ENCODE measurements around the gene DPH5. TPM values are rescaled to one million over a fixed set of nuclear protein-coding genes. Genes with fewer than 3 reads are reported as not detected.

Gene DPH5
- total and polyA plus RNA-seq, 10 of the 15 experiments (the other 5 are each of a cell fraction or from before 2014, with no cell fraction given), result 44.1 to 95.7 (median 66.4) TPM

GRCh38 chr1:100998426-100998825 lies 27.2 kb downstream of the DPH5 start (continued):
- TF ChIP-seq GATAD2B (conservative IDR thresholded peaks at IDR 0.05; ENCODE audit: low read depth) (no peak), MTA3 (IDR thresholded peaks at IDR 0.05; ENCODE audit: borderline replicate concordance, low read length) (no peak), CTCF (IDR thresholded peaks at IDR 0.05 in 2 of 3, conservative IDR thresholded peaks at IDR 0.05 in 1 of 3; ENCODE audit: control insufficient read depth in 2 of 3, extremely low read depth in 1 of 3, insufficient read depth in 1 of 3, low read depth in 3 of 3, low read length in 3 of 3) (no peak), HDAC6 (IDR thresholded peaks at IDR 0.05; ENCODE audit: unreplicated experiment) (no peak)
- TF ChIP-seq, protein P1, sequence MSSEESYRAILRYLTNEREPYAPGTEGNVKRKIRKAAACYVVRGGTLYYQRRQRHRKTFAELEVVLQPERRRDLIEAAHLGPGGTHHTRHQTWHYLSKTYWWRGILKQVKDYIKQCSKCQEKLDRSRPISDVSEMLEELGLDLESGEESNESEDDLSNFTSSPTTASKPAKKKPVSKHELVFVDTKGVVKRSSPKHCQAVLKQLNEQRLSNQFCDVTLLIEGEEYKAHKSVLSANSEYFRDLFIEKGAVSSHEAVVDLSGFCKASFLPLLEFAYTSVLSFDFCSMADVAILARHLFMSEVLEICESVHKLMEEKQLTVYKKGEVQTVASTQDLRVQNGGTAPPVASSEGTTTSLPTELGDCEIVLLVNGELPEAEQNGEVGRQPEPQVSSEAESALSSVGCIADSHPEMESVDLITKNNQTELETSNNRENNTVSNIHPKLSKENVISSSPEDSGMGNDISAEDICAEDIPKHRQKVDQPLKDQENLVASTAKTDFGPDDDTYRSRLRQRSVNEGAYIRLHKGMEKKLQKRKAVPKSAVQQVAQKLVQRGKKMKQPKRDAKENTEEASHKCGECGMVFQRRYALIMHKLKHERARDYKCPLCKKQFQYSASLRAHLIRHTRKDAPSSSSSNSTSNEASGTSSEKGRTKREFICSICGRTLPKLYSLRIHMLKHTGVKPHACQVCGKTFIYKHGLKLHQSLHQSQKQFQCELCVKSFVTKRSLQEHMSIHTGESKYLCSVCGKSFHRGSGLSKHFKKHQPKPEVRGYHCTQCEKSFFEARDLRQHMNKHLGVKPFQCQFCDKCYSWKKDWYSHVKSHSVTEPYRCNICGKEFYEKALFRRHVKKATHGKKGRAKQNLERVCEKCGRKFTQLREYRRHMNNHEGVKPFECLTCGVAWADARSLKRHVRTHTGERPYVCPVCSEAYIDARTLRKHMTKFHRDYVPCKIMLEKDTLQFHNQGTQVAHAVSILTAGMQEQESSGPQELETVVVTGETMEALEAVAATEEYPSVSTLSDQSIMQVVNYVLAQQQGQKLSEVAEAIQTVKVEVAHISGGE (CRISPR knock-in tag; IDR thresholded peaks at IDR 0.05), result no peak
- TF ChIP-seq, protein P2, sequence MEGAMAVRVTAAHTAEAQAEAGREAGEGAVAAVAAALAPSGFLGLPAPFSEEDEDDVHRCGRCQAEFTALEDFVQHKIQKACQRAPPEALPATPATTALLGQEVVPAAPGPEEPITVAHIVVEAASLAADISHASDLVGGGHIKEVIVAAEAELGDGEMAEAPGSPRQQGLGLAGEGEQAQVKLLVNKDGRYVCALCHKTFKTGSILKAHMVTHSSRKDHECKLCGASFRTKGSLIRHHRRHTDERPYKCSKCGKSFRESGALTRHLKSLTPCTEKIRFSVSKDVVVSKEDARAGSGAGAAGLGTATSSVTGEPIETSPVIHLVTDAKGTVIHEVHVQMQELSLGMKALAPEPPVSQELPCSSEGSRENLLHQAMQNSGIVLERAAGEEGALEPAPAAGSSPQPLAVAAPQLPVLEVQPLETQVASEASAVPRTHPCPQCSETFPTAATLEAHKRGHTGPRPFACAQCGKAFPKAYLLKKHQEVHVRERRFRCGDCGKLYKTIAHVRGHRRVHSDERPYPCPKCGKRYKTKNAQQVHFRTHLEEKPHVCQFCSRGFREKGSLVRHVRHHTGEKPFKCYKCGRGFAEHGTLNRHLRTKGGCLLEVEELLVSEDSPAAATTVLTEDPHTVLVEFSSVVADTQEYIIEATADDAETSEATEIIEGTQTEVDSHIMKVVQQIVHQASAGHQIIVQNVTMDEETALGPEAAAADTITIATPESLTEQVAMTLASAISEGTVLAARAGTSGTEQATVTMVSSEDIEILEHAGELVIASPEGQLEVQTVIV (IDR thresholded peaks at IDR 0.05; ENCODE audit: borderline replicate concordance, partially characterized antibody), result no peak

Data from GM12878 (cell line).